ENCODE results near the gene ZNF791. TPM values are rescaled to one million over a fixed set of nuclear protein-coding genes. Genes with fewer than 3 reads are reported as not detected.

ZNF791 gene
- total RNA-seq, 1 experiment from 2014 or later: 23.9 TPM

GRCh38 chr19:12647047-12647446 lies 36.3 kb downstream of the ZNF791 start:
- Mint-ChIP-seq H3K36me3 (peaks cover 6% of the 10 kb centered on the region), H3K27me3 (ENCODE audit: low read depth) (peaks cover 11% of the 10 kb centered on the region), H3K4me1 (peaks cover 11% of the 10 kb centered on the region), H3K9me3 (no peaks in the 10 kb centered on the region), H3K27ac (peak overlapping the region; percentile 95), H3K4me3 (peak overlapping the region; percentile 76)
- no peak for TF ChIP-seq CDX4 (CRISPR knock-in tag; IDR thresholded peaks at IDR 0.05; ENCODE audit: borderline replicate concordance)
- no peak for TF ChIP-seq CTCF (IDR thresholded peaks at IDR 0.05)
- no peak for TF ChIP-seq ZNF423 (CRISPR knock-in tag; IDR thresholded peaks at IDR 0.05)
- no peak for TF ChIP-seq NR3C1 (CRISPR knock-in tag; conservative IDR thresholded peaks at IDR 0.05; ENCODE audit: low read depth)
- no peak for TF ChIP-seq CBFB (CRISPR knock-in tag; IDR thresholded peaks at IDR 0.05; ENCODE audit: low read depth)
- no peak for TF ChIP-seq STAT6 (CRISPR knock-in tag; conservative IDR thresholded peaks at IDR 0.05; ENCODE audit: low read depth)
- TF ChIP-seq ZNF671 (CRISPR knock-in tag; IDR thresholded peaks at IDR 0.05): no peak
- no peak for TF ChIP-seq SMAD3 (CRISPR knock-in tag; IDR thresholded peaks at IDR 0.05; ENCODE audit: borderline replicate concordance)
- no peak for TF ChIP-seq OVOL2 (CRISPR knock-in tag; IDR thresholded peaks at IDR 0.05; ENCODE audit: borderline replicate concordance)
- no peak for TF ChIP-seq AFF4 (CRISPR knock-in tag; IDR thresholded peaks at IDR 0.05; ENCODE audit: borderline replicate concordance)
- TF ChIP-seq GABPB1 (CRISPR knock-in tag; IDR thresholded peaks at IDR 0.05): no peak
- TF ChIP-seq FOXJ3 (CRISPR knock-in tag; IDR thresholded peaks at IDR 0.05; ENCODE audit: borderline replicate concordance): no peak
- no peak for TF ChIP-seq MAX (CRISPR knock-in tag; IDR thresholded peaks at IDR 0.05)
- no peak for TF ChIP-seq KAT7 (CRISPR knock-in tag; IDR thresholded peaks at IDR 0.05; ENCODE audit: borderline replicate concordance)
- TF ChIP-seq ZNF425 (CRISPR knock-in tag; conservative IDR thresholded peaks at IDR 0.05): no peak
- TF ChIP-seq ATF2 (CRISPR knock-in tag; IDR thresholded peaks at IDR 0.05; ENCODE audit: borderline replicate concordance, low read depth): no peak
- no peak for TF ChIP-seq E2F4 (CRISPR knock-in tag; IDR thresholded peaks at IDR 0.05; ENCODE audit: borderline replicate concordance, low read depth)
- DNase-seq (ENCODE audit: low spot score): no peak
- ChIA-PET POLR2A (interaction anchor here (0.6 to 1.2 kb wide), 5 partner anchors 17 to 1667 kb away, joined by 3 to 7 read pairs (median 6); partner anchors contain the start of genes MAN2B1, WDR83, ZNF490 and ZNF791), CTCF (interaction anchor here (1.0 to 3.3 kb wide), 16 partner anchors 8 to 403 kb away, joined by 3 to 23 read pairs (median 6); partner anchors contain the start of genes DHPS, MAN2B1, WDR83 and ZNF490)
- ATAC-seq: no peak

Measured in WTC11 (cell line).